Measurements from ENCODE around the gene FXYD6. TPM values are rescaled to one million over a fixed set of nuclear protein-coding genes. Genes with fewer than 3 reads are reported as not detected.
A peak's percentile ranks its signal among the peaks of the same experiment; 100 is the strongest.

The FXYD6 gene
- total RNA-seq, 4 donors from 2014 or later = 21.5 to 79.9 (median 25.6) TPM

- no peak for TF ChIP-seq CTCF (IDR thresholded peaks at IDR 0.05)
- no peak for DNase-seq (ENCODE audit: low spot score)
- peak; percentile 65 for ATAC-seq (ENCODE audit: low FRiP score)
These were observed 67.7 kb downstream of the FXYD6 start for GRCh38 chr11:117808784-117809183.

GRCh38 chr11:117807482-117808327 lies 68.8 kb downstream of the FXYD6 start:
- DNase-seq (ENCODE audit: low spot score) = peak; percentile 99
- ATAC-seq (ENCODE audit: low FRiP score) = peak; percentile 28
- TF ChIP-seq CTCF (IDR thresholded peaks at IDR 0.05) = peak in 2 of 3 donors; percentile 69 to 87

GRCh38 chr11:117806846-117807245 lies 69.6 kb downstream of the FXYD6 start:
- DNase-seq (ENCODE audit: low spot score) = no peak

GRCh38 chr11:117805045-117805444 lies 71.4 kb downstream of the FXYD6 start:
- no peak for ATAC-seq (ENCODE audit: low FRiP score)
- DNase-seq (ENCODE audit: low spot score) = no peak
- TF ChIP-seq CTCF (IDR thresholded peaks at IDR 0.05) = no peak

More at GRCh38 chr11:117806846-117807245, 69.6 kb downstream of the FXYD6 start:
- no peak for TF ChIP-seq CTCF (IDR thresholded peaks at IDR 0.05)
- ATAC-seq (ENCODE audit: low FRiP score) = no peak

- no peak for ATAC-seq (ENCODE audit: low FRiP score)
- no peak for DNase-seq (ENCODE audit: low spot score)
- TF ChIP-seq CTCF (IDR thresholded peaks at IDR 0.05) = no peak
These were observed 72.6 kb downstream of the FXYD6 start for GRCh38 chr11:117803896-117804295.

GRCh38 chr11:117799634-117800033 lies 76.8 kb downstream of the FXYD6 start:
- ATAC-seq (ENCODE audit: low FRiP score) (no peak), DNase-seq (ENCODE audit: low spot score) (no peak)
- TF ChIP-seq CTCF (IDR thresholded peaks at IDR 0.05) = no peak
